ENCODE measurements around the gene NCR3LG1. TPM values are rescaled to one million over a fixed set of nuclear protein-coding genes. Genes with fewer than 3 reads are reported as not detected.

NCR3LG1 gene
- total and polyA plus RNA-seq, 4 donors = 0.18 to 0.75 (median 0.38) TPM

- peaks cover 0 to 4% (median 0%) of the 10 kb centered on the region in 4 donors for H3K36me3 ChIP-seq (ENCODE audit: control insufficient read depth in 4 of 4, insufficient read depth in 3 of 4, low read depth in 1 of 4, low read length in 3 of 4)
- no peak overlapping the region for H3K4me3 ChIP-seq (ENCODE audit: low read depth in 1 of 3, low read length in 3 of 3)
- H3K9me3 ChIP-seq (ENCODE audit: control insufficient read depth in 4 of 4, low read length in 3 of 4) = peaks cover 36 to 60% (median 37%) of the 10 kb centered on the region in 4 donors
- no peaks in the 10 kb centered on the region for H3K27me3 ChIP-seq (ENCODE audit: control insufficient read depth in 4 of 4, insufficient read depth in 4 of 4, low read length in 3 of 4)
- H3K27ac ChIP-seq (ENCODE audit: low read depth in 1 of 2, low read length in 2 of 2) = no peak overlapping the region
- H3K4me1 ChIP-seq (ENCODE audit: control insufficient read depth in 4 of 4, insufficient read depth in 4 of 4, low read length in 3 of 4) = no peaks in the 10 kb centered on the region
- TF ChIP-seq, protein P1, sequence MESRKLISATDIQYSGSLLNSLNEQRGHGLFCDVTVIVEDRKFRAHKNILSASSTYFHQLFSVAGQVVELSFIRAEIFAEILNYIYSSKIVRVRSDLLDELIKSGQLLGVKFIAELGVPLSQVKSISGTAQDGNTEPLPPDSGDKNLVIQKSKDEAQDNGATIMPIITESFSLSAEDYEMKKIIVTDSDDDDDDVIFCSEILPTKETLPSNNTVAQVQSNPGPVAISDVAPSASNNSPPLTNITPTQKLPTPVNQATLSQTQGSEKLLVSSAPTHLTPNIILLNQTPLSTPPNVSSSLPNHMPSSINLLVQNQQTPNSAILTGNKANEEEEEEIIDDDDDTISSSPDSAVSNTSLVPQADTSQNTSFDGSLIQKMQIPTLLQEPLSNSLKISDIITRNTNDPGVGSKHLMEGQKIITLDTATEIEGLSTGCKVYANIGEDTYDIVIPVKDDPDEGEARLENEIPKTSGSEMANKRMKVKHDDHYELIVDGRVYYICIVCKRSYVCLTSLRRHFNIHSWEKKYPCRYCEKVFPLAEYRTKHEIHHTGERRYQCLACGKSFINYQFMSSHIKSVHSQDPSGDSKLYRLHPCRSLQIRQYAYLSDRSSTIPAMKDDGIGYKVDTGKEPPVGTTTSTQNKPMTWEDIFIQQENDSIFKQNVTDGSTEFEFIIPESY (IDR thresholded peaks at IDR 0.05) = no peak
- TF ChIP-seq JUND (IDR thresholded peaks at IDR 0.05) (no peak), RXRA (IDR thresholded peaks at IDR 0.05) (no peak), HNF4G (IDR thresholded peaks at IDR 0.05) (no peak), SP1 (IDR thresholded peaks at IDR 0.05) (no peak), HNF4A (conservative IDR thresholded peaks at IDR 0.05) (no peak), GABPA (IDR thresholded peaks at IDR 0.05 in 1 of 2, conservative IDR thresholded peaks at IDR 0.05 in 1 of 2) (no peak), TAF1 (conservative IDR thresholded peaks at IDR 0.05) (no peak)
- TF ChIP-seq, protein P2, sequence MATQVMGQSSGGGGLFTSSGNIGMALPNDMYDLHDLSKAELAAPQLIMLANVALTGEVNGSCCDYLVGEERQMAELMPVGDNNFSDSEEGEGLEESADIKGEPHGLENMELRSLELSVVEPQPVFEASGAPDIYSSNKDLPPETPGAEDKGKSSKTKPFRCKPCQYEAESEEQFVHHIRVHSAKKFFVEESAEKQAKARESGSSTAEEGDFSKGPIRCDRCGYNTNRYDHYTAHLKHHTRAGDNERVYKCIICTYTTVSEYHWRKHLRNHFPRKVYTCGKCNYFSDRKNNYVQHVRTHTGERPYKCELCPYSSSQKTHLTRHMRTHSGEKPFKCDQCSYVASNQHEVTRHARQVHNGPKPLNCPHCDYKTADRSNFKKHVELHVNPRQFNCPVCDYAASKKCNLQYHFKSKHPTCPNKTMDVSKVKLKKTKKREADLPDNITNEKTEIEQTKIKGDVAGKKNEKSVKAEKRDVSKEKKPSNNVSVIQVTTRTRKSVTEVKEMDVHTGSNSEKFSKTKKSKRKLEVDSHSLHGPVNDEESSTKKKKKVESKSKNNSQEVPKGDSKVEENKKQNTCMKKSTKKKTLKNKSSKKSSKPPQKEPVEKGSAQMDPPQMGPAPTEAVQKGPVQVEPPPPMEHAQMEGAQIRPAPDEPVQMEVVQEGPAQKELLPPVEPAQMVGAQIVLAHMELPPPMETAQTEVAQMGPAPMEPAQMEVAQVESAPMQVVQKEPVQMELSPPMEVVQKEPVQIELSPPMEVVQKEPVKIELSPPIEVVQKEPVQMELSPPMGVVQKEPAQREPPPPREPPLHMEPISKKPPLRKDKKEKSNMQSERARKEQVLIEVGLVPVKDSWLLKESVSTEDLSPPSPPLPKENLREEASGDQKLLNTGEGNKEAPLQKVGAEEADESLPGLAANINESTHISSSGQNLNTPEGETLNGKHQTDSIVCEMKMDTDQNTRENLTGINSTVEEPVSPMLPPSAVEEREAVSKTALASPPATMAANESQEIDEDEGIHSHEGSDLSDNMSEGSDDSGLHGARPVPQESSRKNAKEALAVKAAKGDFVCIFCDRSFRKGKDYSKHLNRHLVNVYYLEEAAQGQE (IDR thresholded peaks at IDR 0.05) = no peak
- no peak for DNase-seq (ENCODE audit: low spot score)
- H3K9ac ChIP-seq (ENCODE audit: low read depth in 1 of 2, low read length in 2 of 2) = no peak overlapping the region
Measured at GRCh38 chr11:17369094-17369493, 17.5 kb downstream of the NCR3LG1 start.

GRCh38 chr11:17369684-17370243, 18.2 kb downstream of the NCR3LG1 start:
- DNase-seq (ENCODE audit: low spot score) = no peak
- no peaks in the 10 kb centered on the region for H3K4me1 ChIP-seq (ENCODE audit: control insufficient read depth in 4 of 4, insufficient read depth in 4 of 4, low read length in 3 of 4)
- TF ChIP-seq CTCF (IDR thresholded peaks at IDR 0.05; ENCODE audit: low read depth, low read length, missing input control) (no peak), RAD21 (IDR thresholded peaks at IDR 0.05) (no peak), HNF4A (conservative IDR thresholded peaks at IDR 0.05) (no peak), TAF1 (conservative IDR thresholded peaks at IDR 0.05) (no peak), YY1 (IDR thresholded peaks at IDR 0.05) (no peak), SP1 (IDR thresholded peaks at IDR 0.05) (no peak), MAX (IDR thresholded peaks at IDR 0.05) (no peak), RXRA (IDR thresholded peaks at IDR 0.05) (no peak), NR2F2 (IDR thresholded peaks at IDR 0.05) (no peak), EGR1 (IDR thresholded peaks at IDR 0.05; ENCODE audit: low read depth in 2 of 2) (no peak), GABPA (IDR thresholded peaks at IDR 0.05 in 1 of 2, conservative IDR thresholded peaks at IDR 0.05 in 1 of 2) (no peak), FOXA1 (IDR thresholded peaks at IDR 0.05) (no peak)
- TF ChIP-seq, protein P1 (IDR thresholded peaks at IDR 0.05) = no peak
- TF ChIP-seq, protein P2 (IDR thresholded peaks at IDR 0.05) = no peak
- TF ChIP-seq, protein P3, sequence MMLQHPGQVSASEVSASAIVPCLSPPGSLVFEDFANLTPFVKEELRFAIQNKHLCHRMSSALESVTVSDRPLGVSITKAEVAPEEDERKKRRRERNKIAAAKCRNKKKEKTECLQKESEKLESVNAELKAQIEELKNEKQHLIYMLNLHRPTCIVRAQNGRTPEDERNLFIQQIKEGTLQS (IDR thresholded peaks at IDR 0.05) = no peak
- WGBS = 96% methylated on average over 2 of the region's 2 CpGs
- peaks cover 36 to 60% (median 38%) of the 10 kb centered on the region in 4 donors for H3K9me3 ChIP-seq (ENCODE audit: control insufficient read depth in 4 of 4, low read length in 3 of 4)
- H3K9ac ChIP-seq (ENCODE audit: low read depth in 1 of 2, low read length in 2 of 2) = no peak overlapping the region
- H3K27ac ChIP-seq (ENCODE audit: low read depth in 1 of 2, low read length in 2 of 2) = no peak overlapping the region
- H3K36me3 ChIP-seq (ENCODE audit: control insufficient read depth in 4 of 4, insufficient read depth in 3 of 4, low read depth in 1 of 4, low read length in 3 of 4) = peaks cover 0 to 4% (median 0%) of the 10 kb centered on the region in 4 donors
- no peaks in the 10 kb centered on the region for H3K27me3 ChIP-seq (ENCODE audit: control insufficient read depth in 4 of 4, insufficient read depth in 4 of 4, low read length in 3 of 4)
- peak overlapping the region in 1 of 3 donors; percentile 0 for H3K4me3 ChIP-seq (ENCODE audit: low read depth in 1 of 3, low read length in 3 of 3)
